ENCODE results near the gene OSMR.
A peak's percentile ranks its signal among the peaks of the same experiment; 100 is the strongest.

OSMR gene

DNA sequence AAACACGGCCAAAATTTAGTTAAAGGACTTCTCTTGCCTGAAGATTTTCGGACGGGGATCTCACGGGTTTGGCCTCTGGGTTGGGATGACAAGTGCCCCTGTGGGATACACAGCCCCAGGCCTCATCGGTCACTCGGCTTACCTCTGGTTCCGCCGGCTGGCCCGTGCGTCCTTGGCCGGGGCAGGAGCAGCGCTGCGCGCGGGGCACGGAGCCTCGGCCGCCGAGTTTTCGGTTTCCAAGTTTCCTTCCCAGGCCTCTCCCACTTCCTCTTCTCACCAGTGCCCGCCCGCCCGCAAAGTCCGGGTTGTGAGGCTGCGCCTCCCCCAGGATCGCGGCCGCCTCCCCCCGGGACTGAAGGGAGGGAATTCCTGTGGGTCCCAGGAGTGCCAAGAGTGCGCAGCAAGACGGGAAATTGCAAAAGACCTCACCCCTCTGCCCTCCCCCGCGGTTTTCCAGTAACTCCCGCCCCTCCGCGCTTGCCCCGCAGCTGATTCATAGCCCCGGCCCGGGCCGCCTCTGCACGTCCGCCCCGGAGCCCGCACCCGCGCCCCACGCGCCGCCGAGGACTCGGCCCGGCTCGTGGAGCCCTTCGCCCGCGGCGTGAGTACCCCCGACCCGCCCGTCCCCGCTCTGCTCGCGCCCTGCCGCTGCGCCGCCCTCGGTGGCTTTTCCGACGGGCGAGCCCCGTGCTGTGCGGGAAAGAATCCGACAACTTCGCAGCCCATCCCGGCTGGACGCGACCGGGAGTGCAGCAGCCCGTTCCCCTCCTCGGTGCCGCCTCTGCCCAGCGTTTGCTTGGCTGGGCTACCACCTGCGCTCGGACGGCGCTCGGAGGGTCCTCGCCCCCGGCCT is at the start of gene OSMR:
OSMR (plus strand) TSS at position 487 of the 853 bp plus-strand sequence. CDS start 23,033 bp downstream, outside the sequence.
- DNase-seq, result peak; percentile 51

- DNase-seq, result no peak
Observed at GRCh38 chr5:38796742-38797108, 49.1 kb upstream of the OSMR start.

DNA sequence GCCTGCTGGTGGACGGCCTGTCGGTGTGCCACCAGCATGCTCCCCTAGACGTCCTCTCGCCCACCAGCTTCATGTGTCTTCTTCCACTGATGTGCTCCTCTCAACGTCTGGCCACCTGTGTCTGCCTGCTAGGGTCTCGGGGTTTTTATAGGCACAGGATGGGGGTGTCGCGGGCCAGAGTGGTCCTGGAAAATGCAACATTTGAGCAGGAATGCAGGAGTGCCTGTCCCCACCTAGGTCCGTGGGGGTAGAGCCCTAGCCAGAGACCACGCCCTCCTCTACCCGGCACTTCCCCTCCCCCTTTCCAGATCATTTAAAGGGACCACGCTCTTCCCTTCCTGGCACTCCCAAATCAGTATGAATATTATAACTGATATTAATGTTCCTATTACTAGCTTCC is 48.0 kb upstream of the OSMR start:
- no peak for DNase-seq

DNA sequence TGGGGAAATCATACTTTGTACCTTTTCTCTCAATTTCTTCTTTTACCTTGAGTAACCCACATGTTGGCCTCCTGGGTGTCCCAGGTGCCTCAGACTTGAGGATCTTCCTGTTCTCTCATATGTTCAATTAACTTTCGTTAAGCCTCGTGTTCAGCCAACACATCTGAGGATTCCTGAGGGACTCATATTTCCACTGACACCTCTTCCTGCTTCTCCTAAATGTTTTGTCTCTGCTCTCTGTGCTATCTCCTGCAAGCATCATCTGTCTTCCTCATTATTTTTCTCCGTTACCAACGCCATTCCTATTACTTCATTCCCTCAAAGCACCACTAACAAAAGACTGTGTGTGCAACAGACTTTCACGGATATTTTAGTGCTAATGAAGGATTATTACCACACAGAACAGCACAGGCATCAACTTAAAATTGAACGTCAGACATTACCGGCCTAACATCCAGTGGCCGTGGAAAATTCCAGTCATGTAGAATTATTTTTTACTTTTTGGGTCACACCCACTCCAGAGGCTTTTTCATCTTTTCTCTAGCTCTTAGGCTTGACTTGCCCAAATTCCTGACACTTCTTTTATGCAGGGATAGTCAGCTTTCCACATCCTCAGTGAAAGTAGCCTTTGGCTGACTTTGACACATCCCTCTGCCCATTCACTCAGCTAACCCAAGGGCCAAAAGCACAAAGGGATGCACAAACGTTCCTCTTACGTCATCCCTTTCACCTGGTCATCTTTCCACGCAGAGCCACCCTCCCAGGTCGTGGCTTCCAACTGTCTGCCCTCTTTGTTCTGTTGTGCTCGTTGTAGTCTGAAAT is 46.0 kb upstream of the OSMR start:
- no peak for DNase-seq

- DNase-seq, result no peak
Observed at GRCh38 chr5:38800515-38800914, 45.3 kb upstream of the OSMR start.

- no peak for DNase-seq
Observed at GRCh38 chr5:38802125-38802524, 43.7 kb upstream of the OSMR start.

- DNase-seq, result no peak
Observed at GRCh38 chr5:38803246-38803645, 42.6 kb upstream of the OSMR start.

DNA sequence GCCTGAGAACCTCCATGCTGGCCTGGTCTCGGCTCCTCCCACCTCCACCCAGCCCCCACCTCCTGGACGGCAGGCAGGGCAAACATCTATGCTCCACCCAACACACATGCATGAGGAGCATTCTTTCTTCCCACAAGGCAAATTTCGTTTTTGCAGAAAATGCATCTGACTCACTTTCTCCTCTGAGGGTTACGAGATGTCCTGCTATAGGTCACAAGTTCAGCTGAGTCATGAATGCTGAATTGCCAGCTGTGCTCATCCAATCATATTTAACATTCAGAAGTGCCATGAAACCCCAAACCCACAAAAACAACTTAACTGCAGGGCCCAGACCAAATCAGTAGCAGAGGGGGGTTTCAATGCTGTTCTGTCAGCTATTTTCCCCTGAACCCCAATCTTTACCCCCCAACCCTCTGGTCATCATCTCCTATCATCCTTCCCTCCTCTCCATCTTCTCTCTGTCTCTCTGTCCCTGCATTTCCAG is 39.0 kb upstream of the OSMR start:
- DNase-seq, result peak; percentile 32

- DNase-seq, result no peak
Observed at GRCh38 chr5:38807570-38808483, 38.0 kb upstream of the OSMR start.

GRCh38 chr5:38808666-38809343 is 37.0 kb upstream of the OSMR start:
- no peak for DNase-seq

- DNase-seq, result peak; percentile 62
Observed at GRCh38 chr5:38809388-38810359, 36.1 kb upstream of the OSMR start.

DNA sequence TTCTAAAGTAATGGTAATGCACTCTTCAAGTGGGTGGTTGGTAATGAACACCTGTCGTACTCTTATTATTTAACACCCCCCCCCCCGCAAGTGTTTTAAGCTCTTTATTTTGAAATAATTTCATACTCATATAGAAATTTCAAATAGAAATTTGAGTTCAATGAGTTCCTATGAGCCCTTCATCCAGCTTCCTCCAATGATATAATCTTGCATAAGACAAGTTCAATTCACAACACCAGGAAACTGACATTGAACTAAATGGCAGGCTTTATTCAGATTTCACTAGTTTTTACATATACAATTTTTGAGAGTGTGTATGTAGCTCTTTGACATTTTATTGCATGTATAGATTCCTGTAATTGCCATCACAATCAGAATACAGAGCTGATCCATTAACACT is 30.9 kb upstream of the OSMR start:
- no peak for DNase-seq

DNA sequence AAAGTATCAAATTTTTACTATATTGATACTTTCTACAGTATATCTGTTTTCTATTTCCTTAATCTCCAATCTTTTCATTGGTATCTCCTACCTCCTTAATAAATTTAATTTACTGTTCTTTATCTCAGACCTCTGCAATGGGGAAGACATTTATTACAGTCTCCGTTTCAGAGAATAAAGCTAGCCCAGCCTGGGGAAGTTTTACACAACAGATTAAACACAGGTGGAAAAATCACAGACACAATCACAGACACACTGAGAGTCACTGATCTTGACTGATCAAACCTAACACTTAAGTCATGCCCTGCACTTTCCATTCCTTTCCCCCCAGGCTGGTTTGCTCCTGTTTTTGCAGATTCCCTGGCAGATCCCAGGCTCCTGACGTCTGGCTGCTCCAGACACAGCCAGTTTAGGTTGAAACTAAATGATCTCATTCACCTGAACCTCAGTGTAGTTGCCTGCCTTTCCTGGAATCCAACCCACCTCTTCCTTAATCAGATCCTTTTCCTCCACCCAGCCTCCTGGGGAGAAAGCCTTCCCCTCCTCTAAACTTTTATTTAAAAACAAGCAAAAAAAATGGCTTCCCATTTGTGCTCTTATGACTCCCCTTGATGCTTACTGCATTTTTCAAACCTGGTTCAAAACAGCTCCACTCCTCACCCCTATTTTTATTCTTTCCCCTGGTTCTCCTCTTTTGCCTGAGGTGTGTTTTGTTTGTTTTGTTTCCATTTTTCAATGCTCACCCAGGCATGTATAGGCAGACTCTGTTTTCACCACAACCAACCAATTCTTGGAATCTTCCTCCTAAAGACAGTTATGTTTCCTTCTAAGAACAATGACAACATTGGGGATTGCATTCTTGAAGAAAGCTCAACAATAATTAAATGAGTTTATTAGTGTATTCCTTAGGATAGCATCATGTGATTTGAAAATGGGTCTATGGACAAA is 29.5 kb upstream of the OSMR start:
- no peak for DNase-seq

- no peak for DNase-seq
Observed at GRCh38 chr5:38821679-38822078, 24.1 kb upstream of the OSMR start.

DNA sequence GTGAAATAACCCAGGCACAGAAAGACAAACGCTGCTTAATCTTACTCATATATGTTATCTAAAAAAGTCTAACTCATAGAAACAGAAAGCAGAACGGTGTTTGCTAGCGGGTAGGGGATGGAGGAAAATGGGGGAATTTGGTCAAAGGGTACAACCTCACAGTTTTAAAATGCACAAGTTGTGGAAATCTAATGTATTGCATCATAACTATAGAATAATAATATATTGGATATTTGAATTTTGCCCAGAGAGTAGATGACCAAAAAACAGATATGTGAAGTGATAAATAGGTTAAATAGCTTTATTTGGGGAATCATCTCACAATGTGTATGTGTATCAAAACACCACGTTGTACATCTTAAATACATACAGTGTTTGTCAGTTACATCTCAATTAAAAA is 22.3 kb upstream of the OSMR start:
- no peak for DNase-seq

GRCh38 chr5:38824821-38825220 is 21.0 kb upstream of the OSMR start:
- no peak for DNase-seq

DNA sequence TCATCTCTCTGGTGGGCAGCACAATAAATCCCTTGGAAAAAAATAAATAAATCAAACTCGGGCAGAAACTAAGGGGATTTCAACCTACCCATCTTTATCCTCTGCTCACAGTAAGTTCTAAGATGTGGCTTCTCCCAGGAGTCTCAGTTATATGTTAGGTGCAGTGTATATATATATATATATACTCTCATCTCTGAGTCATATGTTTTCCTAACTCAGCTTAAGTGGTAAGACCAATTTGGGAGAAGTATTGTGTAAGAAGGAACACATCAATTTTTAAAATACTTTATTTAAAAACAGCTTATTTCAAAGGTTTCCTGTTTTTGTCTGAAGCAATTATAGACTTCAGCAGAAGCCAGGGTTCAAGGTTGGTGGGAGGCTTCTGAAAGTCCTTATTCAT is 20.3 kb upstream of the OSMR start:
- no peak for DNase-seq

DNA sequence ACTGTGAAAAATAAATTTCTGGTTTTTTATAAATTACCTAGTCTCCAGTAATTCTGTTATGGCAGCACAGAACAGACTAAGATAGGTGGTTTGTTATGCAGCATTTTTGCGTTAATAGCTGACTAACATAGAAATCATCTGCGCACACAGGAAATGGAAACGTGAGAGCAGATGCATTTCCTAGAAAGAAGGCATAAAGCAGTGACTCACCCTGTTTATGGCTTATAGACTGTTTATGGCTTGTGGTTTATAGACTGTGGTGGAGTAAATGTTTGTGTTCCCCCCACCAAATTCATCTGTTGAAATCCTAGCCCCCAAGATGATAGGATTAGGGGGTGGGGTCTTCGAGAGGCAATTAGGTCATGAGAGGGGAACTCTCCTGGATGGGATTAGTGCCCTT is 18.3 kb upstream of the OSMR start:
- DNase-seq, result no peak

DNA sequence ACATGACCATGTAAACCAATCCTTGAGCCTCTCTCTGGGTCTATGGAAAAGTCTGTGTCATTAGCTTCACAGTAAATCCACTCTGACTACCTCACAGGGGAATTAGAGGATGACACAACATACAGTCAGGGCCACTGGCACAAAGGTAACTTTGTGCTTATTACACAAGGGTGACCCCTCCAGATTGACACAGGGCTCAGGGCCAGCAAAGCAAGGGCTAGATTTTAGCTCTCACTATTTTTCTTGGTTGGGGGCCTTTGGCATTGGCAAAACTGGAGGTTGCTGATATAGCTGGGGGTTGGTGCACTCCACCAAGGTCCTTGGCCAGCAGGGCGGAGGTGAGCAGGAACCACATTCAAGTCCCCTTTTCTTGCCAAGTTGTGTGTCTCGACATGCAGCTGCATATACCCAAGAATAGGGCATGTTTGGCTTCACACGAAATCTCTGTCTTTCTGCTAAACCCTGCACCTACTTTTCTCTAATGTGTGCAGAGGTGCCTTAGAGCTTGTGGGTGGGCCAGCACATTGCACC is 15.2 kb upstream of the OSMR start:
- no peak for DNase-seq

DNA sequence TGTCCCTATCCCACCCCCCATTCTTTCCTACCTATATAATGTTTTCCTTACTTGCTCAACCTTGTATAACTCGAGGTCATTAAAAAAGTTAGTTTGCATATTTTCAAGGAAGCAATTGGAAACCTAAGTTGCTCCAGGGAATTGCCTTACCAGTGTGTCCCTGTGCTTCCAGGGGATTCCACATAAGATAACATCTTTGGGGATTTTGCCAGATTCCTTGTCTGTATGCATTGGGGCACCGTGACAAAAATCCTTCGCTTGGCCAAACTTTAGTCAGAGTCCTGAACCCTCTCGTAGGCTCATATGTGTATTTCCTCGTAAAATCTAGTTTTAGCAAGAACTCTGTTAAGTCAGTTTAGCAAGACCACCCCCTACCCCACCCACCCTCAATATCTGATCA is 14.7 kb upstream of the OSMR start:
- no peak for DNase-seq
